Uterus (tissue), 4 donors: Measurements from ENCODE around the gene SENP8. TPM values are rescaled to one million over a fixed set of nuclear protein-coding genes. Genes with fewer than 3 reads are reported as not detected.

Experiments used
- DNase-seq, 2 donors: peaks; one replicate each; pipeline ENCODE4 v3.0.0-alpha.2; 2019 to 2020
- H3K27ac ChIP-seq, 2 donors: fragments of 200-600 bp; sonication (generic); 1 replicate in 1 of 2; 2 replicates in 1 of 2; pipeline ENCODE4 v1.5.1; 2016 to 2018
- H3K27me3 ChIP-seq, 2 donors: fragments of 200-600 bp; sonication (generic); one replicate each; pipeline ENCODE4 v1.5.1; 2018 to 2019; ENCODE audit warnings: control low read depth in 1 of 2
- H3K36me3 ChIP-seq, 2 donors: fragments of 200-600 bp; sonication (generic); one replicate each; pipeline ENCODE4 v1.5.1; 2019; ENCODE audit warnings: control low read depth in 1 of 2
- H3K4me1 ChIP-seq, 2 donors: fragments of 200-600 bp; sonication (generic); one replicate each; pipeline ENCODE4 v1.5.1; 2018 to 2019; ENCODE audit warnings: control low read depth in 1 of 2
- H3K4me3 ChIP-seq, 2 donors: fragments of 200-600 bp; sonication (generic); 1 replicate in 1 of 2; 2 replicates in 1 of 2; pipeline ENCODE4 v1.5.1; 2018 to 2019; ENCODE audit warnings: mild to moderate bottlenecking in 1 of 2
- H3K9me3 ChIP-seq, 2 donors: fragments of 200-600 bp; sonication (generic); one replicate each; pipeline ENCODE4 v1.5.1; 2019; ENCODE audit warnings: control low read depth in 1 of 2
- POLR2A ChIP-seq, 2 donors: fragments of 450-650 bp; IDR thresholded peaks; one replicate each; pipeline ENCODE4 v1.6.1; 2016; ENCODE audit warnings: antibody characterized with exemption in 2 of 2, mild to moderate bottlenecking in 1 of 2, moderate library complexity in 1 of 2
- intact Hi-C: fragments of 100-400 bp; cut with DNase I; formaldehyde crosslinking; loops from one replicate; pipeline ENCODE4 v1.15.1; 2023; ENCODE audit warnings: low total_unique reads
- total RNA-seq, 4 donors: library from RNA; depleted of rRNA in 3 of 4; stranded (reverse); fragments of >200 nt in 3 of 4; gene quantifications; one replicate each; pipeline versions ENCODE4 v1.1.0 to v1.2.4, GENCODE V29; 2014 to 2023
- TF ChIP-seq, protein P1 (sequence below), 4 experiments: fragments of 200-600 bp in 2 of 4; fragments of 450-650 bp in 2 of 4; sonication (generic) in 2 of 4; IDR thresholded peaks; one replicate each; pipeline ENCODE4 v1.5.1; 2016 to 2019; ENCODE audit warnings: antibody characterized with exemption in 4 of 4, mild to moderate bottlenecking in 2 of 4, moderate library complexity in 1 of 4
- donor health status: DM: yes; HTN: yes; CAD: no.

Gene SENP8
- total RNA-seq, 4 donors from 2014 or later: 0.77 to 5.6 (median 3.5) TPM

DNA sequence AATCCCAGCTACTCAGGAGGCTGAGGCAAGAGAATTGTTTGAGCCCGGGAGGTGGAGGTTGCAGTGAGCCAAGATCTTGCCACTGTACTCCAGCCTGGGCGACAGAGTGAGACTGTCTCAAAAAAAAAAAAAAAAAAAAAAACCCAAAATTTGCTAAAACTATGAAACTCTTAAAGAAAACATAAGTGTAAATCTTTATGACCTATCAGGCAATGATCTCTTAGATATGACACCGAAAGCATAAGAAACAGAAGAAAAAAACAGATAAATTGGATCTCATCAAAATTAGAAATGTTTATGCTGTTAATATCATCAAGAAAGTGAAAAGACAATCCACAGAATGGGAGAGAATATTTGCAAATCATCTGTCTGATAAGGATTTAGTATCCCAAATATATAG is 64.0 kb downstream of the SENP8 start:
- no peak overlapping the region for H3K4me3 ChIP-seq
- TF ChIP-seq, protein P1, sequence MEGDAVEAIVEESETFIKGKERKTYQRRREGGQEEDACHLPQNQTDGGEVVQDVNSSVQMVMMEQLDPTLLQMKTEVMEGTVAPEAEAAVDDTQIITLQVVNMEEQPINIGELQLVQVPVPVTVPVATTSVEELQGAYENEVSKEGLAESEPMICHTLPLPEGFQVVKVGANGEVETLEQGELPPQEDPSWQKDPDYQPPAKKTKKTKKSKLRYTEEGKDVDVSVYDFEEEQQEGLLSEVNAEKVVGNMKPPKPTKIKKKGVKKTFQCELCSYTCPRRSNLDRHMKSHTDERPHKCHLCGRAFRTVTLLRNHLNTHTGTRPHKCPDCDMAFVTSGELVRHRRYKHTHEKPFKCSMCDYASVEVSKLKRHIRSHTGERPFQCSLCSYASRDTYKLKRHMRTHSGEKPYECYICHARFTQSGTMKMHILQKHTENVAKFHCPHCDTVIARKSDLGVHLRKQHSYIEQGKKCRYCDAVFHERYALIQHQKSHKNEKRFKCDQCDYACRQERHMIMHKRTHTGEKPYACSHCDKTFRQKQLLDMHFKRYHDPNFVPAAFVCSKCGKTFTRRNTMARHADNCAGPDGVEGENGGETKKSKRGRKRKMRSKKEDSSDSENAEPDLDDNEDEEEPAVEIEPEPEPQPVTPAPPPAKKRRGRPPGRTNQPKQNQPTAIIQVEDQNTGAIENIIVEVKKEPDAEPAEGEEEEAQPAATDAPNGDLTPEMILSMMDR (IDR thresholded peaks at IDR 0.05): no peak
- TF ChIP-seq POLR2A (IDR thresholded peaks at IDR 0.05): no peak
- no peaks in the 10 kb centered on the region for H3K9me3 ChIP-seq
- H3K27me3 ChIP-seq: peaks cover 0 to 22% of the 10 kb centered on the region in 2 donors
- H3K27ac ChIP-seq: no peak overlapping the region
- DNase-seq: no peak
- H3K36me3 ChIP-seq: no peaks in the 10 kb centered on the region
- intact Hi-C loops: no loop called here
- H3K4me1 ChIP-seq: peaks cover 0 to 7% of the 10 kb centered on the region in 2 donors

DNA sequence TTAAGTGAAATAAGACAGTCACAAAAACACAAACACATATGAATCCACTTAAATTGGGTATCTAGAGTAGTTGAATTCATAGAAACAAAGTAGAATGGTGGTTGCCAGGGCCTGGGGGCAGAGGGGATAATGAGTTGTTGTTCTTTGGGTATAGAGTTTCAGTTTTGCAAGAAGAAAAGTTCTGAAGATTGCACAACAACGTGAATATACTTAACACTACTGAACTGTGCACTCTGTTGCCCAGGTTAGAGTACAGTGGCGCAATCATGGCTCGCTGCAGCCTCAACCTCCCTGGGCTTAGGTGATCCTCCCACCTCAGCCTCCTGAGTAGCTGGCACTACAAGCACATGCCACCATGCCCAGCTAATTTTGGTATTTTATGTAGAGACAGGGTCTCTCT is 64.5 kb downstream of the SENP8 start:
- Histone ChIP-seq H3K27me3 (peaks cover 0 to 22% of the 10 kb centered on the region in 2 donors), H3K4me3 (no peak overlapping the region), H3K9me3 (no peaks in the 10 kb centered on the region), H3K4me1 (peaks cover 0 to 7% of the 10 kb centered on the region in 2 donors), H3K27ac (no peak overlapping the region), H3K36me3 (no peaks in the 10 kb centered on the region)
- TF ChIP-seq, protein P1 (IDR thresholded peaks at IDR 0.05): no peak
- no peak for TF ChIP-seq POLR2A (IDR thresholded peaks at IDR 0.05)
- DNase-seq: no peak
- intact Hi-C loops: no loop called here

DNA sequence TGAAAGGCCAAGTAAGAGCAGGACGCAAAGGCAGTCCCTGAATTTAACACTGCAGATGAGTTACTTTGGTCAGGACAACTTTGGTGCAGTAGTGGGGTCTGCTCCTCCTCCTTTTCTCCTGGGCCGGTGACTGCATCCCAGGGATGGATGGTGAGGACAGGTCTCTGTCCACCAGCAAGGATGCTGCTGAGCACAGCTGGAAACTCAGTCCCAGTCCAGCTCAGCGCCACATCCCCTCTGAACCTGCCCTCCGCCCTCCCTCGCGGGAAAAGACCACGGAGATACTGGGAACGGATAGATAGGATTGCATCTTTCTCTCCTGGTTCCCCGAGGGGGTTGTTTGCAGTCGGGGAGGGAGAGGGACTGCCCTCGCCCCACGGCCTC is 65.6 kb downstream of the SENP8 start:
- Histone ChIP-seq H3K4me3 (no peak overlapping the region), H3K27me3 (peaks cover 0 to 22% of the 10 kb centered on the region in 2 donors), H3K27ac (no peak overlapping the region), H3K4me1 (peaks cover 0 to 7% of the 10 kb centered on the region in 2 donors), H3K36me3 (no peaks in the 10 kb centered on the region), H3K9me3 (no peaks in the 10 kb centered on the region)
- intact Hi-C loops: no loop called here
- no peak for DNase-seq
- TF ChIP-seq, protein P1 (IDR thresholded peaks at IDR 0.05): no peak
- no peak for TF ChIP-seq POLR2A (IDR thresholded peaks at IDR 0.05)

DNA sequence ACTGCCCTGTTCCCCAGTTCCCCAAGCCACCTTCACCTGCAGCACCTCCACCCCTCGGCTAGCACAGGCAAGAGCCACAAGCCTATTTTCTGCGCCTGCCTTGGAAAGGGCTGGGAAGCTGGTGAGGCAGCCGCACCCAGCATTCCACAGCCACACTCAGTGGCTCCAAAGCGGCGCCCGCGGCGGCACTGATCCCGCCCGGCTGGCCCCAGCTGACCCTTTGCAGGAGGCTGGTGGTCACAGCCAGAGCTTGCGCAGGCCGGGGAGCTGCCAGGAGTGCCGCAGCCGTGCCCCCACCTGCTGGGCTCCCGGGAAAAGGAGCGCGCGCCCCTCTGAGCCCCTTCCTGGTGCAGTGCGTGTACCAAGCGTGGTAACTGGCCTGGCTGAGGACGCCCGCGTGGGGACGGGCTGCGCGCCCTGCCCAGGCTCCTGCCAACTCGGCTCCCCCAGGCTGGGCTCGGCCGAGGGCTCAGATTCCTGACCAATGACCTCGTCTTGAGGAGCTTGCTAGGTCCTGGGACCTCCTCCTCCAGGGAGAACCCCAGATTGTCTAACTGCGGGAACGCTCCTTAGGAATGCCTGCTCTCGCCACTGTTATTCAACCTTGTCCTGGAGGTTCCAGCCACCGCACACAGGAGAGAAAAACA is 66.1 kb downstream of the SENP8 start:
- DNase-seq: no peak
- TF ChIP-seq, protein P1 (IDR thresholded peaks at IDR 0.05): no peak
- TF ChIP-seq POLR2A (IDR thresholded peaks at IDR 0.05): peak in 1 of 2 donors; percentile 20
- Histone ChIP-seq H3K27ac (no peak overlapping the region), H3K27me3 (peaks cover 0 to 22% of the 10 kb centered on the region in 2 donors), H3K36me3 (no peaks in the 10 kb centered on the region), H3K4me3 (no peak overlapping the region), H3K4me1 (peaks cover 0 to 7% of the 10 kb centered on the region in 2 donors), H3K9me3 (no peaks in the 10 kb centered on the region)
- intact Hi-C loops: no loop called here

DNA sequence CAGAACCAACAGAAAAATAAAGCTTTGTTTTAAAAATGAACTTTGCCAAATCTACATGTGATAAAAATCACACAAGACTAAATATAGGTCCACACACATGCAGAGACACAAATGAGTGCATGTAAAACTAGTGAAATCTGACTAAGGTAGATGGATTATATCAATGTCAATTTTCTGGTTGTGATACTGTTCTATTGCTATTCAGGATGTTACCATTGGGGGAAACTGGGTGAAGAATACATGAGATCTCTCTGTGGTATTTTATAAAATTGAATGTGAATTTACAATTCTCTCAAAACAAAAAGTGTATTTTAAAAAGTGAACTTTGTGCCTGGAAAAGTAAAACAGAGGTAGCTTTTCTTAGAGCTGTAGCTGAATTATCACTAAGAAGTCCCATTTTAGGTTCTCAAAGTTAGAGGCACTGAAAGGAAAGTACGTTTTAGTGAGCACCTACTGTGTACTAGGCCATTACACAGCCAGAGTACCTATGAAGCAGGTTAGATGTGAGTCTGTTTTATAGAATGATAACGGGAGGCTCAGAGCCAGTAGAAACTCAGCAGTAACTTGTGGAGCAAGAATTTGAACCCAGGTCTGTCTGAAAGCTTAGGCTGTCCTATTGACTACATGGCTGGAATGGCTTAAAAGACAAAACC is 71.2 kb downstream of the SENP8 start:
- H3K27ac ChIP-seq: no peak overlapping the region
- H3K27me3 ChIP-seq: peaks cover 0 to 6% of the 10 kb centered on the region in 2 donors
- no peaks in the 10 kb centered on the region for H3K9me3 ChIP-seq
- DNase-seq: no peak
- intact Hi-C loops: no loop called here
- no peak overlapping the region for H3K4me3 ChIP-seq
- TF ChIP-seq, protein P1 (IDR thresholded peaks at IDR 0.05): no peak
- TF ChIP-seq POLR2A (IDR thresholded peaks at IDR 0.05): no peak
- H3K36me3 ChIP-seq: no peaks in the 10 kb centered on the region
- peaks cover 0 to 2% of the 10 kb centered on the region in 2 donors for H3K4me1 ChIP-seq
